ENCODE data around the gene XYLT1. TPM values are rescaled to one million over a fixed set of nuclear protein-coding genes. Genes with fewer than 3 reads are reported as not detected.
A peak's percentile ranks its signal among the peaks of the same experiment; 100 is the strongest.

Gene XYLT1
- total RNA-seq, 1 donor from 2014 or later: 17.6 TPM

DNA sequence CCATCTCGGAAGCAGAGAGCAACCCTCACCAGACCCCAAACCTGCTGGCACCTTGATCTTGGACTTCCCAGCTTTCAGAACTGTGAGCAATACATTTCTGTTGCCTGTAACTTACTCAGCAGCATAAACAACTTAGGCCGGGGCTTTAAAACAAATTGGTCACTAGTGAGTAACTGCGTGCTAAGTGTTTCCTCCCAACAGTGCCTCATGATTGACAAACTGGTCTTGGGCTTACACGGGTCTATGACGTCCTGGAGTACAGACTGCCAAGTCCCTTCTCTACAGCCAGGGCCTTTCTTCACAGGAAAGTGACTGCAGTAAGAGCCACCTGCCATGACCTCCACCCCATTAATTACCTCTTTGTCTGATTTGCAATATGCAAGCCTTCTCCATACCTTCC, 136.7 kb downstream of the XYLT1 start:
- Mint-ChIP-seq H3K4me1 (ENCODE audit: low read depth) (peaks cover 14% of the 10 kb centered on the region), H3K9me3 (ENCODE audit: low read depth) (no peaks in the 10 kb centered on the region), H3K36me3 (ENCODE audit: low read depth) (no peaks in the 10 kb centered on the region), H3K27me3 (ENCODE audit: low read depth) (no peaks in the 10 kb centered on the region), H3K4me3 (ENCODE audit: unreplicated experiment) (no peak overlapping the region), H3K27ac (ENCODE audit: unreplicated experiment) (peak overlapping the region; percentile 22)
- TF ChIP-seq, protein P1, sequence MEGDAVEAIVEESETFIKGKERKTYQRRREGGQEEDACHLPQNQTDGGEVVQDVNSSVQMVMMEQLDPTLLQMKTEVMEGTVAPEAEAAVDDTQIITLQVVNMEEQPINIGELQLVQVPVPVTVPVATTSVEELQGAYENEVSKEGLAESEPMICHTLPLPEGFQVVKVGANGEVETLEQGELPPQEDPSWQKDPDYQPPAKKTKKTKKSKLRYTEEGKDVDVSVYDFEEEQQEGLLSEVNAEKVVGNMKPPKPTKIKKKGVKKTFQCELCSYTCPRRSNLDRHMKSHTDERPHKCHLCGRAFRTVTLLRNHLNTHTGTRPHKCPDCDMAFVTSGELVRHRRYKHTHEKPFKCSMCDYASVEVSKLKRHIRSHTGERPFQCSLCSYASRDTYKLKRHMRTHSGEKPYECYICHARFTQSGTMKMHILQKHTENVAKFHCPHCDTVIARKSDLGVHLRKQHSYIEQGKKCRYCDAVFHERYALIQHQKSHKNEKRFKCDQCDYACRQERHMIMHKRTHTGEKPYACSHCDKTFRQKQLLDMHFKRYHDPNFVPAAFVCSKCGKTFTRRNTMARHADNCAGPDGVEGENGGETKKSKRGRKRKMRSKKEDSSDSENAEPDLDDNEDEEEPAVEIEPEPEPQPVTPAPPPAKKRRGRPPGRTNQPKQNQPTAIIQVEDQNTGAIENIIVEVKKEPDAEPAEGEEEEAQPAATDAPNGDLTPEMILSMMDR (IDR thresholded peaks at IDR 0.05): no peak
- DNase-seq (ENCODE audit: low spot score): no peak

DNA sequence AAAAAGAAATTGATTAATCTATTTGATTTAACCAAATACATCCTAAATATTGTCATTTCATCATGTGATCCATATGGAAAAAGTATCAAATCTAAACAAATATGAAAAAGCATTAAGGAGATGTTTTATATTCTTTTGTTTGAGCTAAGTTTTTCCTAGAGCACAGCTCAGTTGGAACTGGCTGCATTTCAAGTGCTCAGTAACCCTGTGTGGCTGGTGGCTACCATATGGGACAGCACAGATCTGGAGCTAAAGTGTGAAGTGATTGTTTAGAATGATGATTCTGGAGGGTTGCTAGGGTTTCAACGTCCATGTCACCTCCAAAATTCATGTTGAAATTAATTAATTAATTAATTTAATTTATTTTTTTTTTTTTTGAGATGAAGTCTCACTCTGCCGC, 137.5 kb downstream of the XYLT1 start:
- no peaks in the 10 kb centered on the region for H3K36me3 Mint-ChIP-seq (ENCODE audit: low read depth)
- no peaks in the 10 kb centered on the region for H3K27me3 Mint-ChIP-seq (ENCODE audit: low read depth)
- no peak overlapping the region for H3K27ac Mint-ChIP-seq (ENCODE audit: unreplicated experiment)
- H3K9me3 Mint-ChIP-seq (ENCODE audit: low read depth): no peaks in the 10 kb centered on the region
- no peak for DNase-seq (ENCODE audit: low spot score)
- TF ChIP-seq, protein P1 (IDR thresholded peaks at IDR 0.05): no peak
- no peak overlapping the region for H3K4me3 Mint-ChIP-seq (ENCODE audit: unreplicated experiment)
- H3K4me1 Mint-ChIP-seq (ENCODE audit: low read depth): peaks cover 14% of the 10 kb centered on the region

DNA sequence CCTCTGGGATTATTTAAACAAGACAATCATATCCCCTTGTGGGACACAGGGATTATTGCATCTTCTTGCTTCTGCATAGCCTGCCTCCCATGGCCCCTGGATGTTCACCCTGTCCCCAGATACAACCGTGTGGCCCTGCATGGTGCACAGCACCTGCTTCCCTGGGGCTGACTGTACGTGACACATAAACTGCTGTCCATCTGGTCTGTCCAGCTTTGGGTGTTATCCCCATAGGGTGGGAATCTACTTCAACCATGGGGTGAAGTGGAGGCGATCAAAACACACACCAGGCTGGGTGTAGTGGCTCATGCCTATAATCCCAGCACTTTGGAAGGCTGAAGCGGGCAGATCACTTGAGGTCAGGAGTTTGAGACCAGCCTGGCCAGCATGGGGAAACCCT, 138.8 kb downstream of the XYLT1 start:
- H3K9me3 Mint-ChIP-seq (ENCODE audit: low read depth): no peaks in the 10 kb centered on the region
- H3K4me3 Mint-ChIP-seq (ENCODE audit: unreplicated experiment): no peak overlapping the region
- DNase-seq (ENCODE audit: low spot score): no peak
- H3K27me3 Mint-ChIP-seq (ENCODE audit: low read depth): no peaks in the 10 kb centered on the region
- H3K27ac Mint-ChIP-seq (ENCODE audit: unreplicated experiment): no peak overlapping the region
- H3K36me3 Mint-ChIP-seq (ENCODE audit: low read depth): no peaks in the 10 kb centered on the region
- TF ChIP-seq, protein P1 (IDR thresholded peaks at IDR 0.05): no peak
- H3K4me1 Mint-ChIP-seq (ENCODE audit: low read depth): peaks cover 14% of the 10 kb centered on the region

DNA sequence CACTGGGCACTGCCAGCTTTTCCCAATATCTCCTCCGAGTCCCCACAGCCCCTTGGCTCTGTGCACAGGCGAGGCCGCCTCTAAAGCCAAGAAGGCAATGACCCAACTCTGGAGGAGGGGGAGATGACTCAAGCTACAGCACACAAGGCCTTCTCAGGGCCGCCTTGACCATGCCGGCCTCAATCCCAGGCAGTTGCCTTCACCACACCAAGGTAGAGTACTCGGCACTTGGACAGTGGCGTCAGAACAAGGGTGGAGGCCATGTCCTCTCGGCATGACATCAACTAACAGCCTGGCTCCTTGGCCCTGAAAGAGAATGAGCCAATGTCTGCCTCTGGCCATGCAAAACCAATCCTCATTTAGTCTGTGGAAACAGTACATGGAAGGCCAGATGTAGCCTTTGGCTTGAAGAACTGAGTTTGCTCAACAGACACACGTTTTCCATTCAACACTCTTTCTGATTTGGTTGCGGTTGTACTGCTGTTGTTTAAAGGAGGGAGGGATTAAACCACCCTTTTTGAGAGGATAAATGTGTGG, 139.6 kb downstream of the XYLT1 start:
- Mint-ChIP-seq H3K36me3 (ENCODE audit: low read depth) (no peaks in the 10 kb centered on the region), H3K4me1 (ENCODE audit: low read depth) (peaks cover 11% of the 10 kb centered on the region), H3K9me3 (ENCODE audit: low read depth) (no peaks in the 10 kb centered on the region), H3K27ac (ENCODE audit: unreplicated experiment) (no peak overlapping the region), H3K4me3 (ENCODE audit: unreplicated experiment) (no peak overlapping the region), H3K27me3 (ENCODE audit: low read depth) (no peaks in the 10 kb centered on the region)
- DNase-seq (ENCODE audit: low spot score): no peak
- TF ChIP-seq, protein P1 (IDR thresholded peaks at IDR 0.05): no peak

DNA sequence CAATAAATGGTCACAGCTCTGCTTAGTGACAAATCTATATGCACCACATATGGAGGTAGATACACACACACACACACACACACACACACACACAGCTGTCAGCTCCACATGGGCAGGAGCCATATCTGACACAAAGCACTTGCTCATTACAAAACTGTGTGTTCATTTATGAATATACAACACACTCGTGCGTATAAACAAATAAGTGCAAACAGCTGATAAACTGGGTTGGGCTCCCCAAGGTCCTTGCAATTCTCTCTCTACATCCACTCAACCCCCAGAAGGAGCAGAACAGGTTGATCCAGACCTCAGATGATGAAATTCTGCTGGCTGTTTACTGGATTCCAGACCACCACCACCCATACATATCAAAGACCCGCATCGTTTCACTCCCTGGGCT, 140.7 kb downstream of the XYLT1 start:
- no peak overlapping the region for H3K27ac Mint-ChIP-seq (ENCODE audit: unreplicated experiment)
- H3K4me1 Mint-ChIP-seq (ENCODE audit: low read depth): peaks cover 9% of the 10 kb centered on the region
- no peak for DNase-seq (ENCODE audit: low spot score)
- no peaks in the 10 kb centered on the region for H3K9me3 Mint-ChIP-seq (ENCODE audit: low read depth)
- no peaks in the 10 kb centered on the region for H3K36me3 Mint-ChIP-seq (ENCODE audit: low read depth)
- TF ChIP-seq, protein P1 (IDR thresholded peaks at IDR 0.05): no peak
- H3K27me3 Mint-ChIP-seq (ENCODE audit: low read depth): no peaks in the 10 kb centered on the region
- H3K4me3 Mint-ChIP-seq (ENCODE audit: unreplicated experiment): no peak overlapping the region
